Stomach (tissue), 4 donors: ENCODE data around the gene LAMTOR2.

Experiments
- POLR2A ChIP-seq, 4 donors: fragments of 450-650 bp; IDR thresholded peaks; one replicate each; pipeline ENCODE4 v1.6.1; 2016; ENCODE audit warnings: antibody characterized with exemption in 4 of 4, control low read depth in 2 of 4, mild to moderate bottlenecking in 1 of 4, moderate library complexity in 1 of 4
- TF ChIP-seq, protein P1 (sequence below), 7 experiments: fragments of 450-650 bp in 4 of 7; fragments of 200-600 bp in 3 of 7; sonication (generic) in 3 of 7; IDR thresholded peaks; one replicate each; pipeline ENCODE4 v1.5.1; 2016 to 2019; ENCODE audit warnings: antibody characterized with exemption in 7 of 7, control low read depth in 2 of 7, mild to moderate bottlenecking in 1 of 7

DNA sequence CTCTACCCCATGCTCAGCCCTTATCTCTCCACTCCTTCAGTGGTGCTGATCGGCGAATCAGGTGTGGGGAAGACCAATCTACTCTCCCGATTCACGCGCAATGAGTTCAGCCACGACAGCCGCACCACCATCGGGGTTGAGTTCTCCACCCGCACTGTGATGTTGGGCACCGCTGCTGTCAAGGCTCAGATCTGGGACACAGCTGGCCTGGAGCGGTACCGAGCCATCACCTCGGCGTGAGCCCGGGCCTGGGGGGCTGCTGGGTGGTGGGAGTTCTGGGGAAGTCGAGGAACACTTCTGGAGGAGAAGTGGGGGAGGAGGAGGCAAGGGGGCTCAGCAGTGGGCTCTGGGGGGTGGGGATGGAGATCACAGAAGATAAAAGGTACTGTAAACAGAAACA is 11.3 kb downstream of the LAMTOR2 start:
- TF ChIP-seq, protein P1, sequence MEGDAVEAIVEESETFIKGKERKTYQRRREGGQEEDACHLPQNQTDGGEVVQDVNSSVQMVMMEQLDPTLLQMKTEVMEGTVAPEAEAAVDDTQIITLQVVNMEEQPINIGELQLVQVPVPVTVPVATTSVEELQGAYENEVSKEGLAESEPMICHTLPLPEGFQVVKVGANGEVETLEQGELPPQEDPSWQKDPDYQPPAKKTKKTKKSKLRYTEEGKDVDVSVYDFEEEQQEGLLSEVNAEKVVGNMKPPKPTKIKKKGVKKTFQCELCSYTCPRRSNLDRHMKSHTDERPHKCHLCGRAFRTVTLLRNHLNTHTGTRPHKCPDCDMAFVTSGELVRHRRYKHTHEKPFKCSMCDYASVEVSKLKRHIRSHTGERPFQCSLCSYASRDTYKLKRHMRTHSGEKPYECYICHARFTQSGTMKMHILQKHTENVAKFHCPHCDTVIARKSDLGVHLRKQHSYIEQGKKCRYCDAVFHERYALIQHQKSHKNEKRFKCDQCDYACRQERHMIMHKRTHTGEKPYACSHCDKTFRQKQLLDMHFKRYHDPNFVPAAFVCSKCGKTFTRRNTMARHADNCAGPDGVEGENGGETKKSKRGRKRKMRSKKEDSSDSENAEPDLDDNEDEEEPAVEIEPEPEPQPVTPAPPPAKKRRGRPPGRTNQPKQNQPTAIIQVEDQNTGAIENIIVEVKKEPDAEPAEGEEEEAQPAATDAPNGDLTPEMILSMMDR (IDR thresholded peaks at IDR 0.05) = no peak
- no peak for TF ChIP-seq POLR2A (IDR thresholded peaks at IDR 0.05)
